NB4 (cell line): ENCODE data around the gene BMPER.

Experiments
- TF ChIP-seq, protein P1 (sequence below): IDR thresholded peaks from one replicate; pipeline ENCODE4 v1.5.1; 2012; ENCODE audit warnings: low read depth, low read length
- TF ChIP-seq, protein P2 (sequence below): IDR thresholded peaks from 2 replicates; pipeline ENCODE4 v1.6.1; 2011; ENCODE audit warnings: low read depth, low read length

DNA sequence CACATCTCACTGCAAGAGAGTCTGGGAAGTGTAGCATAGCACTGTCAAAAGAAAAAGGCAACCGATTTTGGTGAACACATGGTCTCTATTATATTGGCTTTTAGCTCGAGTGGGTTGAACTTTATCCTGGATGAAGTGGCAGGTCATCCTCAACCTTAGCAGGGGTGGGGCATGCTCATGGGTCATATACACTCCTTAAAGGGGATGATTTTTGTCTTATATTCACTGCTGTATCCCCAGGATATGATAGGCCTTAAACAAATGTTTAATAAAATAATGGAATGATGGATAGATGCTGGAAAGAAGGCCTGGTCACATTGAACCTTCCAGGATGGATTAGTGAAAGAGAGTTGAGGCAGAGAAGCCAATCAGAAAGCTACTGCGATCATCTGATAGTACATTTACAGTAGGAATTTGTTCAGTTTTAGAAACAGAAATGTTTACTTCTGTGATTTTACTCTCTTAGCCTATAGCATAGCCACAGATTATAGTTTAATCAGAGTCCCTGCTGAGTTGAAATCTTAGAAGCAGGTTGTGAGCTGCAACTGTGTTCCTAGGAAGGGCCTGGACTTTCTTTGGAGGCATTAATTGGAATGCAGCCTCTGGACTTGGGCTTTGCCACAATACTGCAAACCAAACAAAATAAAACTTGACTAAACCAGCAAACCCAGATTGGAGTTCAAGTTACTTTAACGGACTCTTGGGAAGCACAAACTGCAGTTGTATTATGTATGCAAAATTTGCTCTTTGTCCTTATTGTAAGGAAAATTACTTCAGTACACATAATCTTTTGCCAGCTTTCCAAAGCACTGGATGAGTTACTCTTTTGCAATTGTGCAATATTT lies 138.3 kb downstream of the BMPER start:
- TF ChIP-seq, protein P1, sequence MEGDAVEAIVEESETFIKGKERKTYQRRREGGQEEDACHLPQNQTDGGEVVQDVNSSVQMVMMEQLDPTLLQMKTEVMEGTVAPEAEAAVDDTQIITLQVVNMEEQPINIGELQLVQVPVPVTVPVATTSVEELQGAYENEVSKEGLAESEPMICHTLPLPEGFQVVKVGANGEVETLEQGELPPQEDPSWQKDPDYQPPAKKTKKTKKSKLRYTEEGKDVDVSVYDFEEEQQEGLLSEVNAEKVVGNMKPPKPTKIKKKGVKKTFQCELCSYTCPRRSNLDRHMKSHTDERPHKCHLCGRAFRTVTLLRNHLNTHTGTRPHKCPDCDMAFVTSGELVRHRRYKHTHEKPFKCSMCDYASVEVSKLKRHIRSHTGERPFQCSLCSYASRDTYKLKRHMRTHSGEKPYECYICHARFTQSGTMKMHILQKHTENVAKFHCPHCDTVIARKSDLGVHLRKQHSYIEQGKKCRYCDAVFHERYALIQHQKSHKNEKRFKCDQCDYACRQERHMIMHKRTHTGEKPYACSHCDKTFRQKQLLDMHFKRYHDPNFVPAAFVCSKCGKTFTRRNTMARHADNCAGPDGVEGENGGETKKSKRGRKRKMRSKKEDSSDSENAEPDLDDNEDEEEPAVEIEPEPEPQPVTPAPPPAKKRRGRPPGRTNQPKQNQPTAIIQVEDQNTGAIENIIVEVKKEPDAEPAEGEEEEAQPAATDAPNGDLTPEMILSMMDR: no peak
- TF ChIP-seq, protein P2, sequence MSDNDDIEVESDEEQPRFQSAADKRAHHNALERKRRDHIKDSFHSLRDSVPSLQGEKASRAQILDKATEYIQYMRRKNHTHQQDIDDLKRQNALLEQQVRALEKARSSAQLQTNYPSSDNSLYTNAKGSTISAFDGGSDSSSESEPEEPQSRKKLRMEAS: no peak
